Lung (tissue), 12 donors: ENCODE data around the gene TBC1D1. TPM values are rescaled to one million over a fixed set of nuclear protein-coding genes. Genes with fewer than 3 reads are reported as not detected.

Experiments used
- ATAC-seq: fragments of 200-7000 bp; cut with Tn5 transposase; one replicate; pipeline ENCODE4 v1.9.1; 2020; ENCODE audit warnings: moderate number of reproducible peaks; ENCODE audit not compliant: insufficient read depth, low FRiP score
- DNase-seq, 3 donors: peaks; one replicate each; pipeline ENCODE4 v3.0.0-alpha.2; 2013 to 2017
- H3K27ac ChIP-seq, 2 donors: one replicate each; pipeline ENCODE4 v1.5.1; 2013; ENCODE audit warnings: mild to moderate bottlenecking in 2 of 2, moderate library complexity in 2 of 2, control low read depth in 1 of 2, inconsistent platforms in 1 of 2, low read depth in 1 of 2, low read length in 1 of 2
- H3K27me3 ChIP-seq, 3 donors: one replicate each; pipeline ENCODE4 v1.5.1; 2013; ENCODE audit warnings: low read length in 2 of 3; ENCODE audit not compliant: control insufficient read depth in 3 of 3, insufficient read depth in 3 of 3
- H3K36me3 ChIP-seq, 4 donors: one replicate each; pipeline ENCODE4 v1.5.1; 2013; ENCODE audit warnings: low read length in 4 of 4, mild to moderate bottlenecking in 1 of 4, moderate library complexity in 1 of 4; ENCODE audit not compliant: control insufficient read depth in 4 of 4, insufficient read depth in 4 of 4
- H3K4me1 ChIP-seq, 5 donors: one replicate each; pipeline ENCODE4 v1.5.1; 2013; ENCODE audit warnings: low read length in 5 of 5, mild to moderate bottlenecking in 2 of 5, moderate library complexity in 1 of 5; ENCODE audit not compliant: control insufficient read depth in 5 of 5, insufficient read depth in 5 of 5
- H3K4me3 ChIP-seq: one replicate; pipeline ENCODE4 v1.5.1; 2013; ENCODE audit warnings: mild to moderate bottlenecking, control low read depth, moderate library complexity
- H3K9ac ChIP-seq, 2 donors: one replicate each; pipeline ENCODE4 v1.5.1; 2013; ENCODE audit warnings: low read length in 2 of 2, control low read depth in 1 of 2; ENCODE audit not compliant: insufficient read depth in 1 of 2
- H3K9me3 ChIP-seq, 4 donors: one replicate each; pipeline ENCODE4 v1.5.1; 2013; ENCODE audit warnings: low read length in 3 of 4, mild to moderate bottlenecking in 1 of 4, moderate library complexity in 1 of 4; ENCODE audit not compliant: control insufficient read depth in 4 of 4, insufficient read depth in 3 of 4
- CTCF ChIP-seq: IDR thresholded peaks from 2 replicates; pipeline ENCODE4 v1.5.1; 2012; ENCODE audit warnings: mild to moderate bottlenecking; ENCODE audit errors: control extremely low read depth, extremely low read depth
- WGBS, 2 donors: extraction: QIAGEN DNeasy Blood & Tissue Kit; methylation state at CpG; one replicate each; pipeline ENCODE4 v1.1.7; 2013; 5-methylcytosine and 5-hydroxymethylcytosine counted together
- polyA plus RNA-seq, 2 donors: library from polyadenylated mRNA; stranded (reverse); fragments of 200-250 nt; gene quantifications; one replicate each; pipeline ENCODE4 v1.2.1, GENCODE V29; 2013
- total RNA-seq, 2 donors: library from RNA; depleted of rRNA in 1 of 2; stranded (reverse); fragments of >200 nt in 1 of 2; gene quantifications; one replicate each; pipeline ENCODE4 v1.2.1, GENCODE V29; 2014 to 2021
- donor health status: control.
- donor health status: control.
- donor health status: Bipolar disorder and iron deficiency.
- donor health status: healthy.
- donor health status: DM: yes; HTN: yes; CAD: no.

The TBC1D1 gene
- total and polyA plus RNA-seq, 4 donors: 23.6 to 71.1 (median 43.9) TPM

- 56 to 84% methylated on average over 4 of the region's 4 CpGs for WGBS, 2 donors
- ATAC-seq: no peak
Measured at GRCh38 chr4:38073596-38074234, 182.8 kb downstream of the TBC1D1 start.

GRCh38 chr4:38075370-38076152 lies 184.7 kb downstream of the TBC1D1 start:
- H3K9ac ChIP-seq: no peak overlapping the region
- peak overlapping the region; percentile 45 to 55 for H3K27ac ChIP-seq
- no peaks in the 10 kb centered on the region for H3K27me3 ChIP-seq
- no peaks in the 10 kb centered on the region for H3K9me3 ChIP-seq
- H3K4me1 ChIP-seq: peaks cover 0 to 14% (median 9%) of the 10 kb centered on the region in 5 donors
- 29 to 45% methylated on average over 6 of the region's 6 CpGs for WGBS, 2 donors
- H3K4me3 ChIP-seq: no peak overlapping the region
- peak; percentile 38 for ATAC-seq
- peak in 1 of 3 donors; percentile 40 for DNase-seq
- peaks cover 0 to 17% (median 6%) of the 10 kb centered on the region in 4 donors for H3K36me3 ChIP-seq
- TF ChIP-seq CTCF: no peak

More at GRCh38 chr4:38073596-38074234, 182.8 kb downstream of the TBC1D1 start:
- no peaks in the 10 kb centered on the region for H3K27me3 ChIP-seq
- H3K4me1 ChIP-seq: peaks cover 3 to 20% (median 11%) of the 10 kb centered on the region in 5 donors
- H3K4me3 ChIP-seq: no peak overlapping the region
- DNase-seq: no peak
- H3K9me3 ChIP-seq: no peaks in the 10 kb centered on the region
- H3K27ac ChIP-seq: peak overlapping the region in 1 of 2 donors; percentile 35
- peaks cover 0 to 17% (median 4%) of the 10 kb centered on the region in 4 donors for H3K36me3 ChIP-seq
- TF ChIP-seq CTCF: no peak
- H3K9ac ChIP-seq: no peak overlapping the region

GRCh38 chr4:38076153-38076669 lies 185.3 kb downstream of the TBC1D1 start:
- H3K9ac ChIP-seq: no peak overlapping the region
- H3K4me1 ChIP-seq: peaks cover 0 to 17% (median 9%) of the 10 kb centered on the region in 5 donors
- WGBS, 2 donors: 72 to 80% methylated on average over 6 of the region's 6 CpGs
- ATAC-seq: no peak
- no peak overlapping the region for H3K4me3 ChIP-seq
- H3K9me3 ChIP-seq: no peaks in the 10 kb centered on the region
- peaks cover 0 to 17% (median 6%) of the 10 kb centered on the region in 4 donors for H3K36me3 ChIP-seq
- no peaks in the 10 kb centered on the region for H3K27me3 ChIP-seq
- no peak for DNase-seq
- H3K27ac ChIP-seq: peak overlapping the region in 1 of 2 donors; percentile 45
- TF ChIP-seq CTCF: no peak
